ENCODE results near the gene KIF26A. TPM values are rescaled to one million over a fixed set of nuclear protein-coding genes. Genes with fewer than 3 reads are reported as not detected.

KIF26A gene
- total RNA-seq, 1 donor from 2014 or later: 7.0 TPM

GRCh38 chr14:104157016-104157928, 18.9 kb downstream of the KIF26A start:
- H3K27me3 Mint-ChIP-seq: no peaks in the 10 kb centered on the region
- H3K27ac Mint-ChIP-seq: no peak overlapping the region
- H3K36me3 Mint-ChIP-seq (ENCODE audit: insufficient read depth): no peaks in the 10 kb centered on the region
- H3K4me1 Mint-ChIP-seq (ENCODE audit: low read depth): no peaks in the 10 kb centered on the region
- DNase-seq (ENCODE audit: low spot score, unreplicated experiment): no peak
- no peak overlapping the region for H3K4me3 Mint-ChIP-seq (ENCODE audit: low read depth)
- peak; percentile 20 for TF ChIP-seq CTCF (IDR thresholded peaks at IDR 0.05; ENCODE audit: unreplicated experiment)
- H3K9me3 Mint-ChIP-seq (ENCODE audit: low read depth): no peaks in the 10 kb centered on the region

GRCh38 chr14:104158827-104159798, 20.7 kb downstream of the KIF26A start:
- no peak overlapping the region for H3K4me3 Mint-ChIP-seq (ENCODE audit: low read depth)
- H3K9me3 Mint-ChIP-seq (ENCODE audit: low read depth): no peaks in the 10 kb centered on the region
- no peaks in the 10 kb centered on the region for H3K4me1 Mint-ChIP-seq (ENCODE audit: low read depth)
- H3K36me3 Mint-ChIP-seq (ENCODE audit: insufficient read depth): no peaks in the 10 kb centered on the region
- no peak for DNase-seq (ENCODE audit: low spot score, unreplicated experiment)
- no peak overlapping the region for H3K27ac Mint-ChIP-seq
- TF ChIP-seq CTCF (IDR thresholded peaks at IDR 0.05; ENCODE audit: unreplicated experiment): no peak
- no peaks in the 10 kb centered on the region for H3K27me3 Mint-ChIP-seq

- Mint-ChIP-seq H3K4me1 (ENCODE audit: low read depth) (no peaks in the 10 kb centered on the region), H3K27me3 (no peaks in the 10 kb centered on the region), H3K36me3 (ENCODE audit: insufficient read depth) (no peaks in the 10 kb centered on the region), H3K4me3 (ENCODE audit: low read depth) (no peak overlapping the region), H3K9me3 (ENCODE audit: low read depth) (no peaks in the 10 kb centered on the region), H3K27ac (no peak overlapping the region)
- DNase-seq (ENCODE audit: low spot score, unreplicated experiment): no peak
- TF ChIP-seq CTCF (IDR thresholded peaks at IDR 0.05; ENCODE audit: unreplicated experiment): no peak
Measured at GRCh38 chr14:104159990-104160389, 21.6 kb downstream of the KIF26A start.

- Mint-ChIP-seq H3K27me3 (no peaks in the 10 kb centered on the region), H3K4me3 (ENCODE audit: low read depth) (no peak overlapping the region), H3K9me3 (ENCODE audit: low read depth) (no peaks in the 10 kb centered on the region), H3K36me3 (ENCODE audit: insufficient read depth) (no peaks in the 10 kb centered on the region), H3K27ac (no peak overlapping the region), H3K4me1 (ENCODE audit: low read depth) (no peaks in the 10 kb centered on the region)
- TF ChIP-seq CTCF (IDR thresholded peaks at IDR 0.05; ENCODE audit: unreplicated experiment): no peak
- DNase-seq (ENCODE audit: low spot score, unreplicated experiment): no peak
Measured at GRCh38 chr14:104161602-104162367, 23.4 kb downstream of the KIF26A start.

Data from progenitor cell of endocrine pancreas (in vitro differentiated cells).